Lower lobe of right lung (tissue), 2 donors: ENCODE data around the gene DENND2D. TPM values are rescaled to one million over a fixed set of nuclear protein-coding genes. Genes with fewer than 3 reads are reported as not detected.

ENCODE experiments used
- ATAC-seq, 2 donors: fragments of 200-7000 bp; cut with Tn5 transposase; one replicate each; pipeline ENCODE4 v1.9.1; 2020 to 2022; ENCODE audit warnings: mild to moderate bottlenecking in 2 of 2, moderate library complexity in 2 of 2
- DNase-seq: peaks from one replicate; pipeline ENCODE4 v3.0.0-alpha.2; 2020
- H3K27ac ChIP-seq: fragments of 200-600 bp; one replicate; pipeline ENCODE4 v1.8.0; 2022
- H3K27me3 ChIP-seq: fragments of 200-600 bp; one replicate; pipeline ENCODE4 v1.8.0; 2022; ENCODE audit warnings: low read depth
- H3K36me3 ChIP-seq: fragments of 200-600 bp; one replicate; pipeline ENCODE4 v1.8.0; 2022; ENCODE audit warnings: mild to moderate bottlenecking
- H3K4me1 ChIP-seq: fragments of 200-600 bp; one replicate; pipeline ENCODE4 v1.8.0; 2022
- H3K4me3 ChIP-seq: fragments of 200-600 bp; one replicate; pipeline ENCODE4 v1.8.0; 2022; ENCODE audit warnings: mild to moderate bottlenecking
- H3K9me3 ChIP-seq: fragments of 200-600 bp; one replicate; pipeline ENCODE4 v1.8.0; 2022
- intact Hi-C: fragments of 100-400 bp; cut with DNase I; formaldehyde crosslinking; loops from one replicate; pipeline ENCODE4 v1.11.0; 2022
- total RNA-seq: library from RNA; stranded (reverse); fragmentation: NEBNext Ultra II Directional; extraction: Animal tissue kit (Norgen Biotek cat#: 25700); gene quantifications from one replicate; pipeline ENCODE4 v1.2.1, GENCODE V29; 2021
- TF ChIP-seq, protein P1 (sequence below): fragments of 200-600 bp; IDR thresholded peaks from one replicate; pipeline ENCODE4 v1.8.0; 2022; ENCODE audit warnings: antibody characterized with exemption, mild to moderate bottlenecking
- donor health status: DM: no; HTN: yes; CAD: no; lungs with severe emphysema.

The DENND2D gene
- total RNA-seq, 1 donor from 2014 or later = 113 TPM

DNA sequence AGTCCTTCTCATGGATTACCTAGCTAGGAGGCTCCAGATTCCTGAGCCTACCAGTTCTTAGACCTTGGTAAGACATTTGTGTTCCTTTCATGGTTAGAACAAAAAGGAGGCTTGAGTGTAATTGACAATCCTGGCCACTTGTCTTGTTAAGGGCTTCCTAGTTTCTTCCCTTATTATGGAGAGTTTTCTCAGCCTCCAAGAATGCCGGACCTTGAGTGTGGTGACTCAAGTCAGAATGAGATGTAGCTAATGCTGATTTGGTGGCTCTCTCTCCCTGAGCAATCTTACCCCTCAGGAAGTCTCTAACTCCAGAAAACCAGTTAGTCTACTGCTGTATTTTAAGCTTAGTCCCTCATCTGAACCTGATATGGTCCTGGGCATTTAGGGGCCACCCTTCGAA is 41.4 kb upstream of the DENND2D start:
- intact Hi-C loops = no loop called here
- TF ChIP-seq, protein P1, sequence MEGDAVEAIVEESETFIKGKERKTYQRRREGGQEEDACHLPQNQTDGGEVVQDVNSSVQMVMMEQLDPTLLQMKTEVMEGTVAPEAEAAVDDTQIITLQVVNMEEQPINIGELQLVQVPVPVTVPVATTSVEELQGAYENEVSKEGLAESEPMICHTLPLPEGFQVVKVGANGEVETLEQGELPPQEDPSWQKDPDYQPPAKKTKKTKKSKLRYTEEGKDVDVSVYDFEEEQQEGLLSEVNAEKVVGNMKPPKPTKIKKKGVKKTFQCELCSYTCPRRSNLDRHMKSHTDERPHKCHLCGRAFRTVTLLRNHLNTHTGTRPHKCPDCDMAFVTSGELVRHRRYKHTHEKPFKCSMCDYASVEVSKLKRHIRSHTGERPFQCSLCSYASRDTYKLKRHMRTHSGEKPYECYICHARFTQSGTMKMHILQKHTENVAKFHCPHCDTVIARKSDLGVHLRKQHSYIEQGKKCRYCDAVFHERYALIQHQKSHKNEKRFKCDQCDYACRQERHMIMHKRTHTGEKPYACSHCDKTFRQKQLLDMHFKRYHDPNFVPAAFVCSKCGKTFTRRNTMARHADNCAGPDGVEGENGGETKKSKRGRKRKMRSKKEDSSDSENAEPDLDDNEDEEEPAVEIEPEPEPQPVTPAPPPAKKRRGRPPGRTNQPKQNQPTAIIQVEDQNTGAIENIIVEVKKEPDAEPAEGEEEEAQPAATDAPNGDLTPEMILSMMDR = no peak
- Histone ChIP-seq H3K9me3 (no peaks in the 10 kb centered on the region), H3K36me3 (no peaks in the 10 kb centered on the region), H3K27ac (no peak overlapping the region), H3K27me3 (no peaks in the 10 kb centered on the region), H3K4me1 (no peaks in the 10 kb centered on the region), H3K4me3 (no peak overlapping the region)
- DNase-seq = no peak
- peak in 1 of 2 donors; percentile 13 for ATAC-seq

DNA sequence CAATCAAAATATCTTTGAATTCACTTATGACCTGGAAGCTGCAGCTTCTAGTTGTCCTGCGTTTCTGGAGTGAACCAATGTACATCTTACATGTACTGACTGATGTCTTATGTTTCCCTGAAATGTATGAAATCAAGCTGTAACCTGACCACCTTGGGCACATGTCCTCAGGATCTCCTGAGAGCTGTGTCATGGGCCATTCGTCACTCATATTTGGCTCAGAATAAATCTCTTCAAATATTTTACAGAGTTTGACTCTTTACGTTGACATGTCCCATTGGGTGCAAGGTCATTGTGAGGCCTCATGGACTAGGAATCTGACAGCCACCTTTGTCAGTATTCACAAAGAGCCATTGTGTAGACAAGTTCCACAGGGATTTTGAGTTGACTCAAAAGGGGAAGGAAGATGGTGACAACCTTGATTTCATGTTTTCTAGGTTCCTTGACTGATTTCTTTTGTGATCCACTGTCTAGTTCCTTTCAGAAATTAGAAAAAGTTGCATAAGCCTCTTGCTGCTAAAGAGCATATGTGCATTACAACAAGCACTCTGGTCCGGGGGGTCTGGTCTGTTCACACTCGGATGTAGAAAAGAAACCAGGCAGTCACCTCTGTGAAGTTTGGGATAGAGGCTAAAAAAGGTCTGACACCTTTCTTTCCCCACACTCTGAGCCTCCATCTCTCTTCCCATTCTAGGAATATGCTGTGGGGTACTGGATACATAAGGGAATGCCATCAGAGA is 37.8 kb upstream of the DENND2D start:
- Histone ChIP-seq H3K27ac (no peak overlapping the region), H3K9me3 (no peaks in the 10 kb centered on the region), H3K27me3 (no peaks in the 10 kb centered on the region), H3K4me1 (no peaks in the 10 kb centered on the region), H3K36me3 (no peaks in the 10 kb centered on the region), H3K4me3 (no peak overlapping the region)
- TF ChIP-seq, protein P1 = no peak
- DNase-seq (no peak), ATAC-seq (no peak)
- intact Hi-C loops = no loop called here

- no peaks in the 10 kb centered on the region for H3K4me1 ChIP-seq
- no peak for DNase-seq
- no peak overlapping the region for H3K4me3 ChIP-seq
- no peaks in the 10 kb centered on the region for H3K27me3 ChIP-seq
- intact Hi-C loops = no loop called here
- H3K27ac ChIP-seq = no peak overlapping the region
- no peaks in the 10 kb centered on the region for H3K9me3 ChIP-seq
- no peak for ATAC-seq
- TF ChIP-seq, protein P1 = no peak
- H3K36me3 ChIP-seq = no peaks in the 10 kb centered on the region
These were observed 36.4 kb upstream of the DENND2D start for GRCh38 chr1:111236806-111237205.

DNA sequence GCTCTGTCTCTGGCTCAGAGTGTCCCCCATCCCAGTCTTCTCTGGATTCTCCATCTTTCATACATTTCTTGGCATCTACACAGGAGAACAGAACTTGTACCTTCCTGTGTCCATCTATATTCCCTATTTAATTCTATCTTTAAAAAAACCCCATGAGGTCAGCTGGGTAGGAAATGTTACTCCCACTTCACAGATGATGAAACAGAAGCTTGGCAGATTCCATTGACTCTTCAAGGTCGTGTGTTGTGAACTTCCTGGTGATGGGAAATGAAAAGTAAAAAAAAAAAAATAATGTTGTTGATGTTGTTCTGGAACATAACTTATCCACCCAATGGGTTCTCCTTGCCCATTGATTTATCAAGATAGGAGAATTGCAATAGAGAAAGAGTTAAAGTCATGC is 35.9 kb upstream of the DENND2D start:
- H3K27me3 ChIP-seq = no peaks in the 10 kb centered on the region
- no peaks in the 10 kb centered on the region for H3K36me3 ChIP-seq
- no peak overlapping the region for H3K27ac ChIP-seq
- H3K4me1 ChIP-seq = no peaks in the 10 kb centered on the region
- TF ChIP-seq, protein P1 = no peak
- H3K4me3 ChIP-seq = no peak overlapping the region
- H3K9me3 ChIP-seq = no peaks in the 10 kb centered on the region
- ATAC-seq (no peak), DNase-seq (no peak)
- intact Hi-C loops = no loop called here

- Histone ChIP-seq H3K27ac (no peak overlapping the region), H3K9me3 (no peaks in the 10 kb centered on the region), H3K4me3 (no peak overlapping the region), H3K27me3 (no peaks in the 10 kb centered on the region), H3K4me1 (no peaks in the 10 kb centered on the region), H3K36me3 (no peaks in the 10 kb centered on the region)
- no peak for DNase-seq
- intact Hi-C loops = no loop called here
- TF ChIP-seq, protein P1 = no peak
- ATAC-seq = no peak
These were observed 34.4 kb upstream of the DENND2D start for GRCh38 chr1:111234866-111235265.
